Liver (tissue), 3 donors: ENCODE measurements around the gene ARPC5L.

Experiments used
- RAD21 ChIP-seq, 2 donors: IDR thresholded peaks; 2 replicates each; pipeline ENCODE4 v1.6.1; 2016; ENCODE audit warnings: antibody characterized with exemption in 2 of 2, mild to moderate bottlenecking in 2 of 2
- TAF1 ChIP-seq: conservative IDR thresholded peaks from 2 replicates; pipeline ENCODE4 v1.6.1; 2016; ENCODE audit warnings: antibody characterized with exemption, mild to moderate bottlenecking
- YY1 ChIP-seq: IDR thresholded peaks from 2 replicates; pipeline ENCODE4 v1.6.1; 2016; ENCODE audit warnings: antibody characterized with exemption, mild to moderate bottlenecking
- TF ChIP-seq, protein P1 (sequence below): fragments of 150-350 bp; IDR thresholded peaks from 2 replicates; pipeline ENCODE4 v1.5.1; 2017; ENCODE audit warnings: improper control_type of control experiment, low read depth, low read length; ENCODE audit not compliant: missing input control
- TF ChIP-seq, protein P2 (sequence below): IDR thresholded peaks from 2 replicates; pipeline ENCODE4 v1.6.1; 2016; ENCODE audit warnings: antibody characterized with exemption
- TF ChIP-seq, protein P3 (sequence below): IDR thresholded peaks from 2 replicates; pipeline ENCODE4 v1.6.1; 2016; ENCODE audit warnings: antibody characterized with exemption, mild to moderate bottlenecking
- donor health status: healthy.
- donor health status: healthy.

DNA sequence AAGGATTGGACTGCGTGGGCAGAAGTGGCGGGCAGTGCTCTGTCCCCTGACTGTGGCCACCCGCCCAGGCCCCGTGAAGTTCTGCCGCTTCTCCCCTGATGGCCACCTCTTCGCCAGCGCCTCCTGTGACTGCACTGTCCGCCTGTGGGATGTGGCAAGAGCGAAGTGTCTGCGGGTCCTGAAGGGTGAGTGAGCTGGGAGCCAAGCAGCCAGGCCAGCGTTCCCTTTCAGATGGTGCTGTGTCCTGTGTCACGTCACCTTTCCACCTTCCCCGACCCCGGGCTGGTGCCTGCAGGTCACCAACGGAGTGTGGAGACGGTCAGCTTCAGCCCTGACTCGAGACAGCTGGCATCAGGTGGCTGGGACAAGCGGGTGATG lies 6.4 kb upstream of the ARPC5L start:
- no peak for TF ChIP-seq YY1
- TF ChIP-seq, protein P1, sequence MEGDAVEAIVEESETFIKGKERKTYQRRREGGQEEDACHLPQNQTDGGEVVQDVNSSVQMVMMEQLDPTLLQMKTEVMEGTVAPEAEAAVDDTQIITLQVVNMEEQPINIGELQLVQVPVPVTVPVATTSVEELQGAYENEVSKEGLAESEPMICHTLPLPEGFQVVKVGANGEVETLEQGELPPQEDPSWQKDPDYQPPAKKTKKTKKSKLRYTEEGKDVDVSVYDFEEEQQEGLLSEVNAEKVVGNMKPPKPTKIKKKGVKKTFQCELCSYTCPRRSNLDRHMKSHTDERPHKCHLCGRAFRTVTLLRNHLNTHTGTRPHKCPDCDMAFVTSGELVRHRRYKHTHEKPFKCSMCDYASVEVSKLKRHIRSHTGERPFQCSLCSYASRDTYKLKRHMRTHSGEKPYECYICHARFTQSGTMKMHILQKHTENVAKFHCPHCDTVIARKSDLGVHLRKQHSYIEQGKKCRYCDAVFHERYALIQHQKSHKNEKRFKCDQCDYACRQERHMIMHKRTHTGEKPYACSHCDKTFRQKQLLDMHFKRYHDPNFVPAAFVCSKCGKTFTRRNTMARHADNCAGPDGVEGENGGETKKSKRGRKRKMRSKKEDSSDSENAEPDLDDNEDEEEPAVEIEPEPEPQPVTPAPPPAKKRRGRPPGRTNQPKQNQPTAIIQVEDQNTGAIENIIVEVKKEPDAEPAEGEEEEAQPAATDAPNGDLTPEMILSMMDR: no peak
- no peak for TF ChIP-seq RAD21 (IDR thresholded peaks at IDR 0.05)
- TF ChIP-seq, protein P2, sequence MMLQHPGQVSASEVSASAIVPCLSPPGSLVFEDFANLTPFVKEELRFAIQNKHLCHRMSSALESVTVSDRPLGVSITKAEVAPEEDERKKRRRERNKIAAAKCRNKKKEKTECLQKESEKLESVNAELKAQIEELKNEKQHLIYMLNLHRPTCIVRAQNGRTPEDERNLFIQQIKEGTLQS: no peak
- TF ChIP-seq, protein P3, sequence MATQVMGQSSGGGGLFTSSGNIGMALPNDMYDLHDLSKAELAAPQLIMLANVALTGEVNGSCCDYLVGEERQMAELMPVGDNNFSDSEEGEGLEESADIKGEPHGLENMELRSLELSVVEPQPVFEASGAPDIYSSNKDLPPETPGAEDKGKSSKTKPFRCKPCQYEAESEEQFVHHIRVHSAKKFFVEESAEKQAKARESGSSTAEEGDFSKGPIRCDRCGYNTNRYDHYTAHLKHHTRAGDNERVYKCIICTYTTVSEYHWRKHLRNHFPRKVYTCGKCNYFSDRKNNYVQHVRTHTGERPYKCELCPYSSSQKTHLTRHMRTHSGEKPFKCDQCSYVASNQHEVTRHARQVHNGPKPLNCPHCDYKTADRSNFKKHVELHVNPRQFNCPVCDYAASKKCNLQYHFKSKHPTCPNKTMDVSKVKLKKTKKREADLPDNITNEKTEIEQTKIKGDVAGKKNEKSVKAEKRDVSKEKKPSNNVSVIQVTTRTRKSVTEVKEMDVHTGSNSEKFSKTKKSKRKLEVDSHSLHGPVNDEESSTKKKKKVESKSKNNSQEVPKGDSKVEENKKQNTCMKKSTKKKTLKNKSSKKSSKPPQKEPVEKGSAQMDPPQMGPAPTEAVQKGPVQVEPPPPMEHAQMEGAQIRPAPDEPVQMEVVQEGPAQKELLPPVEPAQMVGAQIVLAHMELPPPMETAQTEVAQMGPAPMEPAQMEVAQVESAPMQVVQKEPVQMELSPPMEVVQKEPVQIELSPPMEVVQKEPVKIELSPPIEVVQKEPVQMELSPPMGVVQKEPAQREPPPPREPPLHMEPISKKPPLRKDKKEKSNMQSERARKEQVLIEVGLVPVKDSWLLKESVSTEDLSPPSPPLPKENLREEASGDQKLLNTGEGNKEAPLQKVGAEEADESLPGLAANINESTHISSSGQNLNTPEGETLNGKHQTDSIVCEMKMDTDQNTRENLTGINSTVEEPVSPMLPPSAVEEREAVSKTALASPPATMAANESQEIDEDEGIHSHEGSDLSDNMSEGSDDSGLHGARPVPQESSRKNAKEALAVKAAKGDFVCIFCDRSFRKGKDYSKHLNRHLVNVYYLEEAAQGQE: no peak
- no peak for TF ChIP-seq TAF1
